ENCODE measurements around the gene SLC7A7.
"Not testable (repeated sequence)": the region's sequence is repeated elsewhere in the genome, so short reads cannot be mapped to it uniquely, and the experiment has no call there.

SLC7A7 gene

GRCh38 chr14:22780105-22780679, 35.0 kb downstream of the SLC7A7 start:
- no peak overlapping the region for H3K4me3 Mint-ChIP-seq
- H3K27me3 Mint-ChIP-seq, result no peaks in the 10 kb centered on the region
- no peaks in the 10 kb centered on the region for H3K9me3 Mint-ChIP-seq
- H3K27ac Mint-ChIP-seq, result peak overlapping the region; percentile 90
- intact Hi-C loops (cut with micrococcal nuclease), result no loop called here
- H3K4me1 Mint-ChIP-seq (ENCODE audit: low read depth), result peaks cover 70% of the 10 kb centered on the region
- peaks cover 66% of the 10 kb centered on the region for H3K36me3 Mint-ChIP-seq (ENCODE audit: low read depth)

DNA sequence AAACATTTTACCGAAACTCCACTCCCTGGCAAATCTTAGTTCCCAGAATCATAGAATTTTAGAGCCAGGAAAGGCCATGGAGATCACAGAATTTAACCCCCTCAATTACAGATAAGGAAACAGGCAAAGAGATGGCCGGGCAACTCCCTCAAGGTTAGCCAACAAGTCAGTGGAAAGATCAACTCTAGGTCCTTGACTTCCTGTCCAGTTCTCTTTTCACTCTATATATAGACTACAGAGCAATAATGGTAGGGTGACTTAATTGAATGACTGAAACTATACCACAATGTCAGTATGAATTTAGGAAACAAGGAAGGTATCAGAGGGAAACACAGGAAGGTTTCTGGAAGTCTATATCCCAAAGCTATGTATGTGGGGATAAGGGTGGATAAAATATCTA, 37.2 kb downstream of the SLC7A7 start:
- Mint-ChIP-seq H3K27ac (peak overlapping the region; percentile 42), H3K36me3 (ENCODE audit: low read depth) (peaks cover 77% of the 10 kb centered on the region), H3K4me3 (no peak overlapping the region), H3K4me1 (ENCODE audit: low read depth) (peaks cover 57% of the 10 kb centered on the region), H3K27me3 (no peaks in the 10 kb centered on the region), H3K9me3 (no peaks in the 10 kb centered on the region)
- intact Hi-C loops (cut with micrococcal nuclease), result no loop called here

- intact Hi-C loops (cut with micrococcal nuclease), result loop anchor here (1.0 kb wide), 2 partner anchors 41 to 76 kb away; no protein-coding TSS in a partner anchor
- not testable (repeated sequence) for H3K9me3 Mint-ChIP-seq, H3K4me3 Mint-ChIP-seq, H3K27me3 Mint-ChIP-seq, H3K27ac Mint-ChIP-seq
- Mint-ChIP-seq H3K36me3 (ENCODE audit: low read depth) (peaks cover 90% of the 10 kb centered on the region), H3K4me1 (ENCODE audit: low read depth) (peaks cover 50% of the 10 kb centered on the region)
These were observed 38.4 kb downstream of the SLC7A7 start for GRCh38 chr14:22776849-22777248.

GRCh38 chr14:22776215-22776614, 39.0 kb downstream of the SLC7A7 start:
- intact Hi-C loops (cut with micrococcal nuclease), result no loop called here
- Mint-ChIP-seq H3K27ac (no peak overlapping the region), H3K36me3 (ENCODE audit: low read depth) (peaks cover 96% of the 10 kb centered on the region), H3K4me3 (no peak overlapping the region), H3K9me3 (no peaks in the 10 kb centered on the region), H3K4me1 (ENCODE audit: low read depth) (peaks cover 50% of the 10 kb centered on the region), H3K27me3 (no peaks in the 10 kb centered on the region)

GRCh38 chr14:22774011-22774706, 41.1 kb downstream of the SLC7A7 start:
- intact Hi-C loops (cut with micrococcal nuclease), result no loop called here
- no peaks in the 10 kb centered on the region for H3K9me3 Mint-ChIP-seq
- H3K27ac Mint-ChIP-seq, result no peak overlapping the region
- peaks cover 100% of the 10 kb centered on the region for H3K36me3 Mint-ChIP-seq (ENCODE audit: low read depth)
- peaks cover 43% of the 10 kb centered on the region for H3K4me1 Mint-ChIP-seq (ENCODE audit: low read depth)
- H3K4me3 Mint-ChIP-seq, result no peak overlapping the region
- H3K27me3 Mint-ChIP-seq, result no peaks in the 10 kb centered on the region

DNA sequence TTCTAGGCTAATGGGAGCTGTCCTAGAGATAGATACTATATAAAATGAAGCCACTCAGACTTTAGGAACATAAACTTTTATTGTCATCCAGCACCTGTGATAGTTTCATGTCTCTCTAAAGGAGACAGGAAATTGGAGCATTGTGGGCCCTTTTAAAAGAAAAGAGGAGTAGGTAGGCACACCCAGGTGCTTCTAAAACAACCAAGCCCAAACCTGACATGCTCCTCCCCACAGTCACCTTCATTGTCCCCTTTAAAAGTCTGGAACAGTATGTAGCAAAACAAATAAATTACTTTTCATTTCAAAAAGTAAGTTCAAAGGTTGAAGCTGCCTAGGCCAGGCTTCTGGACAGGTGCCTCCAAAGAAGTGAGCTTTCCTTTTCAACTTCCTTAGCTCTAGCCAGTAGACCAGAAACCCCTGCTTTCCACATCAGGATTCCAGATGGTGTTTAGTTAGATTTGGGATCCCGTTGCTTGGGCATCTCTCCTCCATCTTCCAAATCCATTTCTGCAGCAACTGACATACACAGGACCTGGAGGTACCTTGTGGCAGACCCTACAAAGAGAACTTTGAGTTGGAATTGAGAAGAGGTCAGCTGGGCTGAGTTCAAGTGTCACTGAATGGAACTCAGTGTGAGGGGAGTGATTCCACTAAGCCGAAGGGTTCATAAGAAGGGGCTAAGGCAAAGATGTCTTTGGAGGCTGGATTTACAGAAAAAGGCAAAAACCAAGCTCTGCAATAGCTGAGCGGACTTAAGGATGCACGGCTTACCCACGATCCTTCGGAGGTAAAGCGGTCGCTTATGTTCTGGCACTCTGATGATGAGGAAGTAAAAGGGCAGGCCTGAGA, 41.8 kb downstream of the SLC7A7 start:
- Mint-ChIP-seq H3K4me1 (ENCODE audit: low read depth) (peaks cover 45% of the 10 kb centered on the region), H3K9me3 (no peaks in the 10 kb centered on the region), H3K27me3 (no peaks in the 10 kb centered on the region), H3K27ac (no peak overlapping the region), H3K4me3 (no peak overlapping the region), H3K36me3 (ENCODE audit: low read depth) (peaks cover 100% of the 10 kb centered on the region)
- intact Hi-C loops (cut with micrococcal nuclease), result no loop called here

GRCh38 chr14:22772725-22773124, 42.5 kb downstream of the SLC7A7 start:
- H3K4me3 Mint-ChIP-seq, result no peak overlapping the region
- intact Hi-C loops (cut with micrococcal nuclease), result no loop called here
- H3K27ac Mint-ChIP-seq, result peak overlapping the region; percentile 68
- H3K27me3 Mint-ChIP-seq, result no peaks in the 10 kb centered on the region
- peaks cover 100% of the 10 kb centered on the region for H3K36me3 Mint-ChIP-seq (ENCODE audit: low read depth)
- peaks cover 47% of the 10 kb centered on the region for H3K4me1 Mint-ChIP-seq (ENCODE audit: low read depth)
- no peaks in the 10 kb centered on the region for H3K9me3 Mint-ChIP-seq

DNA sequence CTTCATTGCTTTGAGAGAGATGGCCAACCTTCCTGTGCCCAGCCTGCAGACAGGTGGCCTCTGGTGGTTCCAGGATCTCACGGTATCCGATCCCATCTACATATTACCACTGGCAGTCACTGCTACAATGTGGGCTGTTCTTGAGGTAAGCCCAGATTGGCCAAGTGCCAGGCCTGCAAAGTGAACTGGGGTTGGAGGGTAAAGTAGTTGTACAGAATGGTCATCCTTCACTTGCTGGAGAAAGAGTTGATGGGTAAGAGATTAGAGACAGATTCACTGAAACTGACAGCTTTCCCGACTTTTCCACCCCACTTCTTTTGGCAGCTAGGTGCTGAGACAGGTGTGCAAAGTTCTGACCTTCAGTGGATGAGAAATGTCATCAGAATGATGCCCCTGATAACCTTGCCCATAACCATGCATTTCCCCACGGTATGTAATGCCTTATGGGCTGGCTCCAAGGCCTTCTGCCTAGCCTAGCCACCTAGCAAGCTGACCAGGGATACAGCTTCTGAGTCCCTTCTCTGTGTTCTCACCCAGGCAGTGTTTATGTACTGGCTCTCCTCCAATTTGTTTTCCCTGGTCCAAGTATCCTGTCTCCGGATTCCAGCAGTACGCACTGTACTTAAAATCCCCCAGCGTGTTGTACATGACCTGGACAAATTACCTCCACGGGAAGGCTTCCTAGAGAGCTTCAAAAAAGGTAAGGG, 44.6 kb downstream of the SLC7A7 start:
- Mint-ChIP-seq H3K4me1 (ENCODE audit: low read depth) (peaks cover 51% of the 10 kb centered on the region), H3K36me3 (ENCODE audit: low read depth) (peaks cover 93% of the 10 kb centered on the region), H3K27ac (no peak overlapping the region), H3K27me3 (no peaks in the 10 kb centered on the region), H3K9me3 (no peaks in the 10 kb centered on the region), H3K4me3 (no peak overlapping the region)
- intact Hi-C loops (cut with micrococcal nuclease), result no loop called here

DNA sequence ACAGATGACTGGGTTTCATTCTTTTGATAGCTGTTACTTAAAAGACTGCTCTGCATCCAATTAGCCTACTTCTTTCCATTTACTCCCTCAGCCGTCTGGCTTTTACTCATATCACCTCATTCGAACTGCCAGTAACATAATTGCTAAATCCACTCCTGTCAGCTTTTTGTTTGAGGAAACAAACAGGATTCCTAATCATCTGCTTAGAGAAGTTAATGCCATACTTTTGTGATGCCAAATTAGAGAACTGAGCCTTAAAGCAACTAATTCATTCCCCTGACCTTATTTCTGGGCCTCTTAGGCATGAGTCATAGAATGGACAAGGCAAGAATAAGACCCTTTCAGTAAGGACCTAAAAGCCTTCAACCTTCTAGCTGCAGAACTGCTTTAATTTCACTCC, 45.9 kb downstream of the SLC7A7 start:
- Mint-ChIP-seq H3K27ac (peak overlapping the region; percentile 45), H3K36me3 (ENCODE audit: low read depth) (peaks cover 81% of the 10 kb centered on the region)

DNA sequence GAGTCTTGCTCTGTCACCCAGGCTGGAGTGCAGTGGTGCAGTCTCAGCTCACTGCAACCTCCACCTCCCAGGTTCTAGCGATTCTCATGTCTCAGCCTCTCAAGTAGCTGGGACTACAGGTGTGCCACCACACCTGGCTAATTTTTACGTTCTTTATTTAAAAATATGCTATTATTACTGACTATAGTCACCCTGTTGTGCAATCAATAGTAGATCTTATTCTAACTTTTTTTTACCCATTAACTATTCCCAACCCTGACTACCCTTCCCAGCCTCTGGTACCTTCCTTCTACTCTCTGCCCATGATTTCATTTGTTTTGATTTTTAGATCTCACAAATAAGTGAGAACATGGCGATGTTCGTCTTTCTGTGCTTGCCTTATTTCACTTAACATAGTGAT, 46.3 kb downstream of the SLC7A7 start:
- H3K4me1 Mint-ChIP-seq (ENCODE audit: low read depth), result peaks cover 49% of the 10 kb centered on the region

More for the DNA sequence above, 45.9 kb downstream of the SLC7A7 start:
- Mint-ChIP-seq H3K4me1 (ENCODE audit: low read depth) (peaks cover 51% of the 10 kb centered on the region), H3K9me3 (no peaks in the 10 kb centered on the region), H3K27me3 (no peaks in the 10 kb centered on the region), H3K4me3 (peak overlapping the region; percentile 11)
- intact Hi-C loops (cut with micrococcal nuclease), result loop anchor here (5.0 kb wide), 2 partner anchors 148 to 182 kb away; partner anchors contain the start of genes DAD1 and RBM23

GRCh38 chr14:22767323-22767589, 48.0 kb downstream of the SLC7A7 start:
- H3K4me3 Mint-ChIP-seq, result peak overlapping the region; percentile 90
- H3K27ac Mint-ChIP-seq, result peak overlapping the region; percentile 98
- H3K36me3 Mint-ChIP-seq (ENCODE audit: low read depth), result peaks cover 59% of the 10 kb centered on the region
- H3K27me3 Mint-ChIP-seq, result no peaks in the 10 kb centered on the region
- intact Hi-C loops (cut with micrococcal nuclease), result loop anchor here (5.0 kb wide), 2 partner anchors 150 to 180 kb away; partner anchors contain the start of genes DAD1 and RBM23
- peaks cover under 1% of the 10 kb centered on the region for H3K9me3 Mint-ChIP-seq
- H3K4me1 Mint-ChIP-seq (ENCODE audit: low read depth), result peaks cover 43% of the 10 kb centered on the region

More for the DNA sequence above, 46.3 kb downstream of the SLC7A7 start:
- H3K4me3 Mint-ChIP-seq, result peak overlapping the region; percentile 11
- peaks cover 76% of the 10 kb centered on the region for H3K36me3 Mint-ChIP-seq (ENCODE audit: low read depth)
- H3K27me3 Mint-ChIP-seq, result no peaks in the 10 kb centered on the region
- intact Hi-C loops (cut with micrococcal nuclease), result loop anchor here (5.0 kb wide), 2 partner anchors 148 to 182 kb away; partner anchors contain the start of genes DAD1 and RBM23
- H3K27ac Mint-ChIP-seq, result peak overlapping the region; percentile 45
- H3K9me3 Mint-ChIP-seq, result no peaks in the 10 kb centered on the region

DNA sequence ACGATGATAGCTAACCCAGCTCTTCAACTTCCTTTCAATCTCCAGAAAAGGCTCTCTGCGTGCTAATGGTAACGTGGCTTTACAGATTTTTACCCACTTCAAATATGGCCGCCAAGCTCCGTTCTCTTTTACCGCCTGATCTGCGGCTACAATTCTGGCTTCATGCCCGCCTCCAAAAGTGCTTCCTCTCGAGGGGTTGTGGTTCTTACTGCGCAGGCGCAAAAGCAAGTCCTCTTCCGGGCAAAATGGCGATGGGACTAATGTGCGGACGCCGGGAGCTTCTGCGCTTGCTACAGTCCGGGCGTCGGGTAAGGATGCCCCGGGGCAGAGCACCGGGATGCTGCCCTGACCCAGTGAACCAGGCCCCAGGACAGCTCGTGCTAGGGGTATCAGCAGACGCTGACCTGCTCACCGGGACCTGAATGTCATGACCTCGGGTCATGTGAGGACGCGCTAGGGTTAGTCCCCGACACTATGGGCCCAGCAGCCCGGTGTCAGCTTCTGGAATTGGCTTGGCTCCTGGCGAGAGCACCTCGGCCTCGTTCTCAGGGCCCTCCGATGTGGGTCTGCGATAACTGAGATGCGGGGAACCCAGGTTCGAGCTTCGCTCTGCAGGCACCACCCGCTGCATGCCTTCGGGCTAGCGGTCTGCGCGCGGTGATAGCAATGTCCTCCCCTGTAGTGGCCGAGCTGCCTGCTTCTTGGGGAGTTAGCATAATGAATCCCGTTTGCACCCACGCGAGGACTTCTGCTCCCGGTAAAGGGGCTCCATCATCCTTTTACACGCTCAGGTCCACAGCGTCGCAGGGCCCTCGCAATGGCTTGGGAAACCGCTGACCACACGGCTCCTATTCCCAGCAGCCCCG, 48.5 kb downstream of the SLC7A7 start, which contains the start of gene OXA1L:
TSS of gene OXA1L (plus strand) at position 232 of the 866 bp plus-strand sequence. CDS start at position 246, 14 bp downstream.
- H3K4me1 Mint-ChIP-seq (ENCODE audit: low read depth), result peaks cover 40% of the 10 kb centered on the region
- H3K27ac Mint-ChIP-seq, result peak within 1 kb of the TSS; percentile 98
- intact Hi-C loops (cut with micrococcal nuclease), result loop anchor here (5.0 kb wide), 2 partner anchors 151 to 179 kb away; partner anchors contain the start of genes DAD1 and RBM23
- no peaks in the 10 kb centered on the region for H3K27me3 Mint-ChIP-seq
- H3K36me3 Mint-ChIP-seq (ENCODE audit: low read depth), result peaks cover 57% of the 10 kb centered on the region
- peak within 1 kb of the TSS; percentile 90 for H3K4me3 Mint-ChIP-seq
- peaks cover 6% of the 10 kb centered on the region for H3K9me3 Mint-ChIP-seq

GRCh38 chr14:22764382-22764781, 50.9 kb downstream of the SLC7A7 start:
- Mint-ChIP-seq H3K36me3 (ENCODE audit: low read depth) (peaks cover 43% of the 10 kb centered on the region), H3K27ac (no peak overlapping the region), H3K4me3 (no peak overlapping the region), H3K27me3 (no peaks in the 10 kb centered on the region), H3K4me1 (ENCODE audit: low read depth) (peaks cover 28% of the 10 kb centered on the region), H3K9me3 (peaks cover 17% of the 10 kb centered on the region)
- intact Hi-C loops (cut with micrococcal nuclease), result no loop called here
